ENCODE results near the gene ADARB2. TPM values are rescaled to one million over a fixed set of nuclear protein-coding genes. Genes with fewer than 3 reads are reported as not detected.

The ADARB2 gene
- total RNA-seq, 2 experiments from 2014 or later, result 1.3 to 1.4 TPM

- CTCF ChIA-PET, result interaction anchor here (0.5 kb wide), 1 partner anchor 363 kb away, joined by 3 read pairs; no protein-coding TSS in a partner anchor
- Mint-ChIP-seq H3K9me3 (peaks cover 5% of the 10 kb centered on the region), H3K27ac (no peak overlapping the region), H3K4me1 (ENCODE audit: low read depth) (peaks cover 5% of the 10 kb centered on the region), H3K4me3 (no peak overlapping the region), H3K27me3 (ENCODE audit: low read depth) (no peaks in the 10 kb centered on the region), H3K36me3 (ENCODE audit: low read depth) (peaks cover 26% of the 10 kb centered on the region)
- intact Hi-C loops (cut with micrococcal nuclease), result no loop called here
- DNase-seq, result no peak
These were observed 603.8 kb downstream of the ADARB2 start for GRCh38 chr10:1133495-1134045.

GRCh38 chr10:1132584-1132983, 604.7 kb downstream of the ADARB2 start:
- H3K27me3 Mint-ChIP-seq (ENCODE audit: low read depth), result no peaks in the 10 kb centered on the region
- no peaks in the 10 kb centered on the region for H3K9me3 Mint-ChIP-seq
- CTCF ChIA-PET, result no interaction called here
- intact Hi-C loops (cut with micrococcal nuclease), result no loop called here
- no peak overlapping the region for H3K27ac Mint-ChIP-seq
- H3K4me1 Mint-ChIP-seq (ENCODE audit: low read depth), result peaks cover 5% of the 10 kb centered on the region
- H3K36me3 Mint-ChIP-seq (ENCODE audit: low read depth), result peaks cover 30% of the 10 kb centered on the region
- no peak for DNase-seq
- no peak overlapping the region for H3K4me3 Mint-ChIP-seq

GRCh38 chr10:1130995-1131790, 606.1 kb downstream of the ADARB2 start:
- H3K4me3 Mint-ChIP-seq, result no peak overlapping the region
- no peaks in the 10 kb centered on the region for H3K27me3 Mint-ChIP-seq (ENCODE audit: low read depth)
- CTCF ChIA-PET, result no interaction called here
- no peaks in the 10 kb centered on the region for H3K9me3 Mint-ChIP-seq
- H3K4me1 Mint-ChIP-seq (ENCODE audit: low read depth), result peaks cover 5% of the 10 kb centered on the region
- intact Hi-C loops (cut with micrococcal nuclease), result no loop called here
- no peak overlapping the region for H3K27ac Mint-ChIP-seq
- peaks cover 32% of the 10 kb centered on the region for H3K36me3 Mint-ChIP-seq (ENCODE audit: low read depth)
- DNase-seq, result no peak

DNA sequence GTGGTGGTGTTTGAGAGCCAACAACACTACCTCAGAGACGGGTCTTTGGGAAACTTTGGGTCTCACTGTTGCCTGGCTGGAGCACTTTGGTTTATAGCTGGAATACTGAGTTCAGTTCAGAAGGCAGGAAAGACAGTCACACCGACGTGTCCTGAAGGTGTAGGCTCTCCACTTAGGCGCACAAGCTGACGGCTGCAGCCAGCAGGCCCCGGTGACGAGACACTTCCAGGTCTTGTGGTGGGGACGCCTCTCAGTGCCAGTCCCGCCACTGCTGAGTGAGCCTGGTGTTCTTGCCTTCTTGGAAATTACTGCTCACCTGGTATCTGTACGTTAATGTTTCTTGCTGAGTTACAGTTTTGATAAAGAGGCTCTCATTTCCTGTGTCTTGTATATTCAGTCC, 607.1 kb downstream of the ADARB2 start:
- CTCF ChIA-PET, result no interaction called here
- Mint-ChIP-seq H3K27ac (no peak overlapping the region), H3K9me3 (no peaks in the 10 kb centered on the region), H3K4me3 (no peak overlapping the region), H3K27me3 (ENCODE audit: low read depth) (no peaks in the 10 kb centered on the region), H3K36me3 (ENCODE audit: low read depth) (peaks cover 36% of the 10 kb centered on the region), H3K4me1 (ENCODE audit: low read depth) (peaks cover 5% of the 10 kb centered on the region)
- DNase-seq, result no peak
- intact Hi-C loops (cut with micrococcal nuclease), result no loop called here

GRCh38 chr10:1128649-1129048, 608.7 kb downstream of the ADARB2 start:
- intact Hi-C loops (cut with micrococcal nuclease), result no loop called here
- CTCF ChIA-PET, result no interaction called here
- no peaks in the 10 kb centered on the region for H3K9me3 Mint-ChIP-seq
- H3K27ac Mint-ChIP-seq, result no peak overlapping the region
- no peak for DNase-seq
- peaks cover 49% of the 10 kb centered on the region for H3K36me3 Mint-ChIP-seq (ENCODE audit: low read depth)
- H3K4me3 Mint-ChIP-seq, result no peak overlapping the region
- peaks cover 8% of the 10 kb centered on the region for H3K4me1 Mint-ChIP-seq (ENCODE audit: low read depth)
- H3K27me3 Mint-ChIP-seq (ENCODE audit: low read depth), result no peaks in the 10 kb centered on the region

- CTCF ChIA-PET, result no interaction called here
- Mint-ChIP-seq H3K9me3 (no peaks in the 10 kb centered on the region), H3K27ac (no peak overlapping the region), H3K4me1 (ENCODE audit: low read depth) (peaks cover 11% of the 10 kb centered on the region), H3K36me3 (ENCODE audit: low read depth) (peaks cover 53% of the 10 kb centered on the region), H3K4me3 (no peak overlapping the region), H3K27me3 (ENCODE audit: low read depth) (no peaks in the 10 kb centered on the region)
- DNase-seq, result no peak
- intact Hi-C loops (cut with micrococcal nuclease), result no loop called here
These were observed 609.2 kb downstream of the ADARB2 start for GRCh38 chr10:1128115-1128514.

DNA sequence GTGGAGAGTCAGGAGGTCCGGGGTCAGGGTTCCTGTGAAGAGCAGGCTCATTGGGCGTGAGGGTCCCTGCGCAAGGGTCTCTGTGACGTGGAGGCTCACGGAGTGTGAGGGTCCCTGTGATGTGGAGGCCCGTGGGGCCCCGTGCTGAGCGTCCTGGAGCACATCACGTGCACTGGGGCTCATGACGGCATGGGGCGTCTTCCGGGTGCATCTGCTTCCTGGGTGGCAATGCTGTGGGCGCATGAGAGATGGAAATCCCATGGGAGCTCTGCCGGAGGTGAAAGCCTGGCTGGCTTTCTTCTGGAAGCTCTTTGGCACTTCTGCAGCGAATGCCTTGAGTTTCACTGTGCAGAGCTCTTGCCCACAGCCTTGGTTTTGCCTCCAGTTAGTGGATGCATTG, 609.7 kb downstream of the ADARB2 start:
- H3K4me1 Mint-ChIP-seq (ENCODE audit: low read depth), result peaks cover 14% of the 10 kb centered on the region
- H3K27ac Mint-ChIP-seq, result no peak overlapping the region
- peaks cover 55% of the 10 kb centered on the region for H3K36me3 Mint-ChIP-seq (ENCODE audit: low read depth)
- H3K9me3 Mint-ChIP-seq, result no peaks in the 10 kb centered on the region
- intact Hi-C loops (cut with micrococcal nuclease), result no loop called here
- no peaks in the 10 kb centered on the region for H3K27me3 Mint-ChIP-seq (ENCODE audit: low read depth)
- CTCF ChIA-PET, result no interaction called here
- no peak overlapping the region for H3K4me3 Mint-ChIP-seq
- no peak for DNase-seq

Data from activated naive CD4-positive, alpha-beta T cell treated with anti-CD3 and anti-CD28 coated beads for 36 hours (primary cell).